Ovary (tissue), 3 donors: Measurements from ENCODE around the gene CNR1.

ENCODE experiments used
- EP300 ChIP-seq: sonication (generic); formaldehyde crosslinking; IDR thresholded peaks from one replicate; pipeline ENCODE4 v1.6.1; 2017; ENCODE audit warnings: antibody characterized with exemption
- POLR2A ChIP-seq: fragments of 450-650 bp; IDR thresholded peaks from one replicate; pipeline ENCODE4 v1.6.1; 2017; ENCODE audit warnings: antibody characterized with exemption, mild to moderate bottlenecking, moderate library complexity
- TF ChIP-seq, protein P1 (sequence below), 3 donors: fragments of 450-650 bp in 2 of 3; fragments of 200-600 bp in 1 of 3; IDR thresholded peaks; one replicate each; pipeline versions ENCODE4 v1.5.1 to v1.8.0; 2016 to 2022; ENCODE audit warnings: antibody characterized with exemption in 3 of 3, mild to moderate bottlenecking in 1 of 3
- donor health status: DM: no; HTN: no; CAD: no.

GRCh38 chr6:88133718-88134117 lies 32.4 kb downstream of the CNR1 start:
- TF ChIP-seq, protein P1, sequence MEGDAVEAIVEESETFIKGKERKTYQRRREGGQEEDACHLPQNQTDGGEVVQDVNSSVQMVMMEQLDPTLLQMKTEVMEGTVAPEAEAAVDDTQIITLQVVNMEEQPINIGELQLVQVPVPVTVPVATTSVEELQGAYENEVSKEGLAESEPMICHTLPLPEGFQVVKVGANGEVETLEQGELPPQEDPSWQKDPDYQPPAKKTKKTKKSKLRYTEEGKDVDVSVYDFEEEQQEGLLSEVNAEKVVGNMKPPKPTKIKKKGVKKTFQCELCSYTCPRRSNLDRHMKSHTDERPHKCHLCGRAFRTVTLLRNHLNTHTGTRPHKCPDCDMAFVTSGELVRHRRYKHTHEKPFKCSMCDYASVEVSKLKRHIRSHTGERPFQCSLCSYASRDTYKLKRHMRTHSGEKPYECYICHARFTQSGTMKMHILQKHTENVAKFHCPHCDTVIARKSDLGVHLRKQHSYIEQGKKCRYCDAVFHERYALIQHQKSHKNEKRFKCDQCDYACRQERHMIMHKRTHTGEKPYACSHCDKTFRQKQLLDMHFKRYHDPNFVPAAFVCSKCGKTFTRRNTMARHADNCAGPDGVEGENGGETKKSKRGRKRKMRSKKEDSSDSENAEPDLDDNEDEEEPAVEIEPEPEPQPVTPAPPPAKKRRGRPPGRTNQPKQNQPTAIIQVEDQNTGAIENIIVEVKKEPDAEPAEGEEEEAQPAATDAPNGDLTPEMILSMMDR (IDR thresholded peaks at IDR 0.05), result no peak
- TF ChIP-seq EP300, result no peak
- TF ChIP-seq POLR2A, result no peak
